GM06990 (cell line): Measurements from ENCODE around the gene POU4F3.
"Not testable (repeated sequence)": the region's sequence is repeated elsewhere in the genome, so short reads cannot be mapped to it uniquely, and the experiment has no call there.

Experiments used
- DNase-seq: peaks from one replicate; pipeline ENCODE4 v3.0.0-alpha.2; 2011; ENCODE audit not compliant: insufficient read length; ENCODE audit errors: extremely low read depth
- H3K27me3 ChIP-seq: replicated peaks from 2 replicates; pipeline ENCODE4 v1.6.0; 2011; ENCODE audit warnings: low read length; ENCODE audit not compliant: control insufficient read depth, insufficient read depth
- H3K36me3 ChIP-seq: 2 replicates; pipeline ENCODE4 v1.5.1; 2011; ENCODE audit warnings: low read length; ENCODE audit not compliant: control insufficient read depth, insufficient read depth
- H3K4me3 ChIP-seq: replicated peaks from 2 replicates; pipeline ENCODE4 v1.5.1; 2011; ENCODE audit warnings: low read depth, mild to moderate bottlenecking, control low read depth, low read length
- CTCF ChIP-seq: IDR thresholded peaks from 2 replicates; pipeline ENCODE4 v1.5.1; 2011; ENCODE audit warnings: low read length, control low read depth, mild to moderate bottlenecking, inconsistent platforms; ENCODE audit not compliant: insufficient read depth, poor library complexity, severe bottlenecking

The POU4F3 gene

GRCh38 chr5:146338774-146339714 is at the start of gene POU4F3:
Gene POU4F3, plus strand, starts transcription at chr5:146338839. Its CDS starts 274 bp downstream, at chr5:146339113.
- no peaks in the 10 kb centered on the region for H3K36me3 ChIP-seq
- peaks cover 7% of the 10 kb centered on the region for H3K27me3 ChIP-seq
- no peak within 1 kb of the TSS for H3K4me3 ChIP-seq
- TF ChIP-seq CTCF: no peak
- no peak for DNase-seq

- no peak for DNase-seq
- H3K36me3 ChIP-seq: no peaks in the 10 kb centered on the region
- TF ChIP-seq CTCF: no peak
- H3K4me3 ChIP-seq: no peak overlapping the region
- H3K27me3 ChIP-seq: no peaks in the 10 kb centered on the region
Observed at GRCh38 chr5:146290318-146290717, 48.3 kb upstream of the POU4F3 start.

- peak; percentile 57 for TF ChIP-seq CTCF
- H3K4me3 ChIP-seq: no peak overlapping the region
- DNase-seq: no peak
- no peaks in the 10 kb centered on the region for H3K27me3 ChIP-seq
- H3K36me3 ChIP-seq: no peaks in the 10 kb centered on the region
Observed at GRCh38 chr5:146291421-146292074, 47.1 kb upstream of the POU4F3 start.

GRCh38 chr5:146296245-146296644 is 42.4 kb upstream of the POU4F3 start:
- DNase-seq: no peak
- H3K36me3 ChIP-seq: no peaks in the 10 kb centered on the region
- no peaks in the 10 kb centered on the region for H3K27me3 ChIP-seq
- no peak for TF ChIP-seq CTCF
- no peak overlapping the region for H3K4me3 ChIP-seq

- not testable (repeated sequence) for H3K27me3 ChIP-seq, DNase-seq, H3K36me3 ChIP-seq, H3K4me3 ChIP-seq
Observed at GRCh38 chr5:146298920-146299319, 39.7 kb upstream of the POU4F3 start.

- Histone ChIP-seq H3K4me3 (no peak overlapping the region), H3K36me3 (no peaks in the 10 kb centered on the region), H3K27me3 (no peaks in the 10 kb centered on the region)
- no peak for DNase-seq
- no peak for TF ChIP-seq CTCF
Observed at GRCh38 chr5:146301626-146302025, 37.0 kb upstream of the POU4F3 start.
